ENCODE measurements around the gene UBE2E1.

GRCh38 chr3:23861689-23862088 is 55.9 kb downstream of the UBE2E1 start:
- TF ChIP-seq, protein P1, sequence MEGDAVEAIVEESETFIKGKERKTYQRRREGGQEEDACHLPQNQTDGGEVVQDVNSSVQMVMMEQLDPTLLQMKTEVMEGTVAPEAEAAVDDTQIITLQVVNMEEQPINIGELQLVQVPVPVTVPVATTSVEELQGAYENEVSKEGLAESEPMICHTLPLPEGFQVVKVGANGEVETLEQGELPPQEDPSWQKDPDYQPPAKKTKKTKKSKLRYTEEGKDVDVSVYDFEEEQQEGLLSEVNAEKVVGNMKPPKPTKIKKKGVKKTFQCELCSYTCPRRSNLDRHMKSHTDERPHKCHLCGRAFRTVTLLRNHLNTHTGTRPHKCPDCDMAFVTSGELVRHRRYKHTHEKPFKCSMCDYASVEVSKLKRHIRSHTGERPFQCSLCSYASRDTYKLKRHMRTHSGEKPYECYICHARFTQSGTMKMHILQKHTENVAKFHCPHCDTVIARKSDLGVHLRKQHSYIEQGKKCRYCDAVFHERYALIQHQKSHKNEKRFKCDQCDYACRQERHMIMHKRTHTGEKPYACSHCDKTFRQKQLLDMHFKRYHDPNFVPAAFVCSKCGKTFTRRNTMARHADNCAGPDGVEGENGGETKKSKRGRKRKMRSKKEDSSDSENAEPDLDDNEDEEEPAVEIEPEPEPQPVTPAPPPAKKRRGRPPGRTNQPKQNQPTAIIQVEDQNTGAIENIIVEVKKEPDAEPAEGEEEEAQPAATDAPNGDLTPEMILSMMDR (IDR thresholded peaks at IDR 0.05), result no peak
- no peak for TF ChIP-seq POLR2AphosphoS5 (IDR thresholded peaks at IDR 0.05)
- no peak for TF ChIP-seq POLR2A (IDR thresholded peaks at IDR 0.05)

All from gastroesophageal sphincter (tissue), 3 donors.